ENCODE data around the gene TGIF2. TPM values are rescaled to one million over a fixed set of nuclear protein-coding genes. Genes with fewer than 3 reads are reported as not detected.
A peak's percentile ranks its signal among the peaks of the same experiment; 100 is the strongest.

TGIF2 gene
- total RNA-seq: 10 to 100 TPM; 12.0 to 32.8 TPM
- polyA plus RNA-seq: 10 to 100 TPM in 1 of 2 donors, 1 to 10 TPM in 1; 4.2 to 10.1 TPM
- long read RNA-seq, donor 1, transcript TGIF2-201 (3 exons, 3,406 nt): major isoform, 8 of 10 reads
- long read RNA-seq, donor 1, partial matches to known transcripts: 0 of 10 reads
- long read RNA-seq, donor 1, other reads (novel, unspliced or antisense): 0 of 10 reads
- long read RNA-seq, donor 2, partial matches to known transcripts: 0 of 3 reads
- long read RNA-seq, donor 2, other reads (novel, unspliced or antisense): 0 of 3 reads
- long read RNA-seq, donor 3, partial matches to known transcripts: 0 of 6 reads
- long read RNA-seq, donor 3, other reads (novel, unspliced or antisense): 0 of 6 reads
- long read RNA-seq, donor 4, partial matches to known transcripts: 0 of 6 reads
- long read RNA-seq, donor 4, other reads (novel, unspliced or antisense): 0 of 6 reads
- long read RNA-seq, donor 5, transcript TGIF2-201 (3 exons, 3,406 nt): major isoform, 6 of 10 reads
- long read RNA-seq, donor 5, partial matches to known transcripts: 0 of 10 reads
- long read RNA-seq, donor 5, other reads (novel, unspliced or antisense): 0 of 10 reads

- peak; percentile 95 to 97 (median 97) for DNase-seq
- H3K9ac ChIP-seq (ENCODE audit: insufficient read depth in 1 of 2, low read length in 2 of 2): peak within 1 kb of the TSS; percentile 77 to 94
- WGBS, 2 donors: 0 to 1% methylated on average over 57 to 79 of the region's 80 CpGs
- peak; percentile 90 for ATAC-seq (ENCODE audit: insufficient read depth, low FRiP score)
- peaks cover 0 to 27% (median 8%) of the 10 kb centered on the region in 5 donors for H3K4me1 ChIP-seq (ENCODE audit: control insufficient read depth in 5 of 5, insufficient read depth in 5 of 5, low read length in 5 of 5)
- H3K36me3 ChIP-seq (ENCODE audit: control insufficient read depth in 4 of 4, insufficient read depth in 4 of 4, low read length in 4 of 4): no peaks in the 10 kb centered on the region
- H3K4me3 ChIP-seq: peak within 1 kb of the TSS; percentile 83
- H3K27me3 ChIP-seq (ENCODE audit: control insufficient read depth in 3 of 3, insufficient read depth in 3 of 3, low read length in 2 of 3): no peaks in the 10 kb centered on the region
- H3K27ac ChIP-seq (ENCODE audit: low read depth in 1 of 2, low read length in 1 of 2): peak within 1 kb of the TSS; percentile 90 to 91
- no peaks in the 10 kb centered on the region for H3K9me3 ChIP-seq (ENCODE audit: control insufficient read depth in 4 of 4, insufficient read depth in 3 of 4, low read length in 3 of 4)
- TF ChIP-seq CTCF (IDR thresholded peaks at IDR 0.05; ENCODE audit: control extremely low read depth, extremely low read depth): no peak
Measured at GRCh38 chr20:36573103-36573797, at the start of gene TGIF2. TSS of gene TGIF2 (plus strand) at chr20:36573597. CDS start at chr20:36578775, 5,178 bp downstream.

GRCh38 chr20:36525620-36526365, 47.6 kb upstream of the TGIF2 start:
- TF ChIP-seq CTCF (IDR thresholded peaks at IDR 0.05; ENCODE audit: control extremely low read depth, extremely low read depth): no peak
- peaks cover 11 to 38% (median 29%) of the 10 kb centered on the region in 4 donors for H3K36me3 ChIP-seq (ENCODE audit: control insufficient read depth in 4 of 4, insufficient read depth in 4 of 4, low read length in 4 of 4)
- no peak overlapping the region for H3K27ac ChIP-seq (ENCODE audit: low read depth in 1 of 2, low read length in 1 of 2)
- no peaks in the 10 kb centered on the region for H3K9me3 ChIP-seq (ENCODE audit: control insufficient read depth in 4 of 4, insufficient read depth in 3 of 4, low read length in 3 of 4)
- no peaks in the 10 kb centered on the region for H3K27me3 ChIP-seq (ENCODE audit: control insufficient read depth in 3 of 3, insufficient read depth in 3 of 3, low read length in 2 of 3)
- H3K4me1 ChIP-seq (ENCODE audit: control insufficient read depth in 5 of 5, insufficient read depth in 5 of 5, low read length in 5 of 5): peaks cover 0 to 3% (median 0%) of the 10 kb centered on the region in 5 donors
- WGBS, 2 donors: 94 to 95% methylated on average over 17 of the region's 17 CpGs
- no peak overlapping the region for H3K4me3 ChIP-seq
- no peak for DNase-seq
- no peak for ATAC-seq (ENCODE audit: insufficient read depth, low FRiP score)
- H3K9ac ChIP-seq (ENCODE audit: insufficient read depth in 1 of 2, low read length in 2 of 2): no peak overlapping the region

- ATAC-seq (ENCODE audit: insufficient read depth, low FRiP score) (no peak), DNase-seq (no peak)
- no peaks in the 10 kb centered on the region for H3K27me3 ChIP-seq (ENCODE audit: control insufficient read depth in 3 of 3, insufficient read depth in 3 of 3, low read length in 2 of 3)
- no peak for TF ChIP-seq CTCF (IDR thresholded peaks at IDR 0.05; ENCODE audit: control extremely low read depth, extremely low read depth)
- no peak overlapping the region for H3K9ac ChIP-seq (ENCODE audit: insufficient read depth in 1 of 2, low read length in 2 of 2)
- H3K4me1 ChIP-seq (ENCODE audit: control insufficient read depth in 5 of 5, insufficient read depth in 5 of 5, low read length in 5 of 5): peaks cover 0 to 3% (median 0%) of the 10 kb centered on the region in 5 donors
- no peak overlapping the region for H3K4me3 ChIP-seq
- H3K27ac ChIP-seq (ENCODE audit: low read depth in 1 of 2, low read length in 1 of 2): no peak overlapping the region
- 94% methylated on average over 29 of the region's 29 CpGs for WGBS, 2 donors
- peaks cover 11 to 38% (median 27%) of the 10 kb centered on the region in 4 donors for H3K36me3 ChIP-seq (ENCODE audit: control insufficient read depth in 4 of 4, insufficient read depth in 4 of 4, low read length in 4 of 4)
- no peaks in the 10 kb centered on the region for H3K9me3 ChIP-seq (ENCODE audit: control insufficient read depth in 4 of 4, insufficient read depth in 3 of 4, low read length in 3 of 4)
Measured at GRCh38 chr20:36526521-36527011, 46.8 kb upstream of the TGIF2 start.

Measured in lung (tissue), 16 donors.